ENCODE results near the gene OR10J5. TPM values are rescaled to one million over a fixed set of nuclear protein-coding genes. Genes with fewer than 3 reads are reported as not detected.

OR10J5 gene
- polyA plus RNA-seq, 1 of the 3 experiments (the other 2 are of a cell fraction) = not detected

GRCh38 chr1:159577446-159577845, 41.6 kb upstream of the OR10J5 start (continued):
- TF ChIP-seq, protein P1, sequence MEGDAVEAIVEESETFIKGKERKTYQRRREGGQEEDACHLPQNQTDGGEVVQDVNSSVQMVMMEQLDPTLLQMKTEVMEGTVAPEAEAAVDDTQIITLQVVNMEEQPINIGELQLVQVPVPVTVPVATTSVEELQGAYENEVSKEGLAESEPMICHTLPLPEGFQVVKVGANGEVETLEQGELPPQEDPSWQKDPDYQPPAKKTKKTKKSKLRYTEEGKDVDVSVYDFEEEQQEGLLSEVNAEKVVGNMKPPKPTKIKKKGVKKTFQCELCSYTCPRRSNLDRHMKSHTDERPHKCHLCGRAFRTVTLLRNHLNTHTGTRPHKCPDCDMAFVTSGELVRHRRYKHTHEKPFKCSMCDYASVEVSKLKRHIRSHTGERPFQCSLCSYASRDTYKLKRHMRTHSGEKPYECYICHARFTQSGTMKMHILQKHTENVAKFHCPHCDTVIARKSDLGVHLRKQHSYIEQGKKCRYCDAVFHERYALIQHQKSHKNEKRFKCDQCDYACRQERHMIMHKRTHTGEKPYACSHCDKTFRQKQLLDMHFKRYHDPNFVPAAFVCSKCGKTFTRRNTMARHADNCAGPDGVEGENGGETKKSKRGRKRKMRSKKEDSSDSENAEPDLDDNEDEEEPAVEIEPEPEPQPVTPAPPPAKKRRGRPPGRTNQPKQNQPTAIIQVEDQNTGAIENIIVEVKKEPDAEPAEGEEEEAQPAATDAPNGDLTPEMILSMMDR (IDR thresholded peaks at IDR 0.05) = no peak
- no peak for TF ChIP-seq CHD2 (IDR thresholded peaks at IDR 0.05; ENCODE audit: low read length, partially characterized antibody)
- TF ChIP-seq IRF3 (IDR thresholded peaks at IDR 0.05; ENCODE audit: low read depth, low read length) = no peak
- TF ChIP-seq FOSL2 (IDR thresholded peaks at IDR 0.05; ENCODE audit: borderline replicate concordance, low read depth) = no peak
- TF ChIP-seq RAD21 (IDR thresholded peaks at IDR 0.05; ENCODE audit: low read length) = no peak
- TF ChIP-seq MXI1 (IDR thresholded peaks at IDR 0.05; ENCODE audit: low read depth, low read length) = no peak
- TF ChIP-seq NRF1 (IDR thresholded peaks at IDR 0.05; ENCODE audit: low read depth, low read length) = no peak

GRCh38 chr1:159562680-159563079, 26.9 kb upstream of the OR10J5 start:
- CTCF ChIA-PET = no interaction called here
- no peaks in the 10 kb centered on the region for H3K9me2 ChIP-seq
- WGBS (ENCODE audit: low lambda C conversion rate) = 5% methylated on average over 1 of the region's 1 CpG

More at GRCh38 chr1:159562680-159563079, 26.9 kb upstream of the OR10J5 start:
- no peak overlapping the region for H3K27ac ChIP-seq (ENCODE audit: low read depth in 2 of 2, low read length in 1 of 2)
- no peaks in the 10 kb centered on the region for H4K20me1 ChIP-seq (ENCODE audit: insufficient read depth)
- no peak overlapping the region for H3K9ac ChIP-seq
- H3K4me1 ChIP-seq (ENCODE audit: control insufficient read depth in 1 of 2, insufficient read depth in 2 of 2, low read depth in 1 of 2, low read length in 1 of 2) = no peaks in the 10 kb centered on the region; a peak in 1 of 4 replicates
- H3K27me3 ChIP-seq (ENCODE audit: insufficient read depth) = no peaks in the 10 kb centered on the region
- POLR2A ChIA-PET = no interaction called here
- no peaks in the 10 kb centered on the region for H3K79me2 ChIP-seq (ENCODE audit: insufficient read depth)
- no peak overlapping the region for H3K4me3 ChIP-seq (ENCODE audit: low read depth in 2 of 2, low read length in 1 of 2)
- H3K4me2 ChIP-seq = no peak overlapping the region
- TF ChIP-seq NFIC (IDR thresholded peaks at IDR 0.05; ENCODE audit: borderline replicate concordance) (no peak), ELF1 (IDR thresholded peaks at IDR 0.05) (no peak), TCF12 (IDR thresholded peaks at IDR 0.05) (no peak), JUND (IDR thresholded peaks at IDR 0.05) (no peak), TEAD4 (IDR thresholded peaks at IDR 0.05; ENCODE audit: borderline replicate concordance, insufficient read depth) (no peak), CHD2 (IDR thresholded peaks at IDR 0.05; ENCODE audit: low read length, partially characterized antibody) (no peak), YY1 (IDR thresholded peaks at IDR 0.05; ENCODE audit: low read depth) (no peak), GABPA (IDR thresholded peaks at IDR 0.05; ENCODE audit: low read depth) (no peak), MEF2A (IDR thresholded peaks at IDR 0.05; ENCODE audit: borderline replicate concordance, low read depth) (no peak), SIN3A (IDR thresholded peaks at IDR 0.05; ENCODE audit: borderline replicate concordance, low read depth, low read length) (no peak), FOXJ3 (CRISPR knock-in tag; IDR thresholded peaks at IDR 0.05) (no peak), RAD21 (IDR thresholded peaks at IDR 0.05; ENCODE audit: low read length) (no peak), NRF1 (IDR thresholded peaks at IDR 0.05; ENCODE audit: low read depth, low read length) (no peak), EZH2phosphoT487 (IDR thresholded peaks at IDR 0.05; ENCODE audit: borderline replicate concordance, low read depth) (no peak), USF2 (IDR thresholded peaks at IDR 0.05; ENCODE audit: borderline replicate concordance, low read depth, low read length) (no peak), FOXM1 (IDR thresholded peaks at IDR 0.05; ENCODE audit: low read depth) (no peak), TAF1 (IDR thresholded peaks at IDR 0.05; ENCODE audit: borderline replicate concordance, low read depth, low read length) (no peak)
- TF ChIP-seq, protein P2, sequence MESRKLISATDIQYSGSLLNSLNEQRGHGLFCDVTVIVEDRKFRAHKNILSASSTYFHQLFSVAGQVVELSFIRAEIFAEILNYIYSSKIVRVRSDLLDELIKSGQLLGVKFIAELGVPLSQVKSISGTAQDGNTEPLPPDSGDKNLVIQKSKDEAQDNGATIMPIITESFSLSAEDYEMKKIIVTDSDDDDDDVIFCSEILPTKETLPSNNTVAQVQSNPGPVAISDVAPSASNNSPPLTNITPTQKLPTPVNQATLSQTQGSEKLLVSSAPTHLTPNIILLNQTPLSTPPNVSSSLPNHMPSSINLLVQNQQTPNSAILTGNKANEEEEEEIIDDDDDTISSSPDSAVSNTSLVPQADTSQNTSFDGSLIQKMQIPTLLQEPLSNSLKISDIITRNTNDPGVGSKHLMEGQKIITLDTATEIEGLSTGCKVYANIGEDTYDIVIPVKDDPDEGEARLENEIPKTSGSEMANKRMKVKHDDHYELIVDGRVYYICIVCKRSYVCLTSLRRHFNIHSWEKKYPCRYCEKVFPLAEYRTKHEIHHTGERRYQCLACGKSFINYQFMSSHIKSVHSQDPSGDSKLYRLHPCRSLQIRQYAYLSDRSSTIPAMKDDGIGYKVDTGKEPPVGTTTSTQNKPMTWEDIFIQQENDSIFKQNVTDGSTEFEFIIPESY (IDR thresholded peaks at IDR 0.05; ENCODE audit: borderline replicate concordance, low read depth) = no peak
- TF ChIP-seq, protein P3, sequence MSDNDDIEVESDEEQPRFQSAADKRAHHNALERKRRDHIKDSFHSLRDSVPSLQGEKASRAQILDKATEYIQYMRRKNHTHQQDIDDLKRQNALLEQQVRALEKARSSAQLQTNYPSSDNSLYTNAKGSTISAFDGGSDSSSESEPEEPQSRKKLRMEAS (IDR thresholded peaks at IDR 0.05; ENCODE audit: low read depth) = no peak
- TF ChIP-seq, protein P1 (IDR thresholded peaks at IDR 0.05) = no peak
- no peaks in the 10 kb centered on the region for H3K9me3 ChIP-seq
- H2AFZ ChIP-seq (ENCODE audit: low read depth) = no peak overlapping the region
- H3K36me3 ChIP-seq (replicated peaks in 1 of 2; ENCODE audit: control insufficient read depth in 1 of 2, insufficient read depth in 2 of 2, low read length in 1 of 2) = no peaks in the 10 kb centered on the region
- DNase-seq = no peak
- H3F3A ChIP-seq (replicated peaks; ENCODE audit: insufficient read depth) = peaks cover 3% of the 10 kb centered on the region
